Stimulated activated memory B cell treated with anti-CD40 and anti-IgM and Interleukin-4, amounts not matched to agents 10 μg/mL and 1 μg/mL and 100 μg/mL, for 72 hours (primary cell): Measurements from ENCODE around the gene PHYKPL.
A peak's percentile ranks its signal among the peaks of the same experiment; 100 is the strongest.
"Not testable (repeated sequence)": the region's sequence is repeated elsewhere in the genome, so short reads cannot be mapped to it uniquely, and the experiment has no call there.

Experiments
- ATAC-seq: fragments of 150-1000 bp; cut with Tn5 transposase; 2 replicates; pipeline ENCODE4 v1.10.0; 2021
- H3K27ac Mint-ChIP-seq: one replicate; pipeline ENCODE4 v1.8.0; 2022; ENCODE audit warnings: mild to moderate bottlenecking, mixed read lengths
- H3K27me3 Mint-ChIP-seq: one replicate; pipeline ENCODE4 v1.8.0; 2022; ENCODE audit warnings: mixed read lengths
- H3K36me3 Mint-ChIP-seq: one replicate; pipeline ENCODE4 v1.8.0; 2022; ENCODE audit warnings: mixed read lengths
- H3K4me1 Mint-ChIP-seq: one replicate; pipeline ENCODE4 v1.8.0; 2022; ENCODE audit warnings: mixed read lengths
- H3K4me3 Mint-ChIP-seq: one replicate; pipeline ENCODE4 v1.8.0; 2022; ENCODE audit warnings: mild to moderate bottlenecking, moderate library complexity, mixed read lengths
- H3K9me3 Mint-ChIP-seq: one replicate; pipeline ENCODE4 v1.8.0; 2022; ENCODE audit warnings: mixed read lengths

The PHYKPL gene

DNA sequence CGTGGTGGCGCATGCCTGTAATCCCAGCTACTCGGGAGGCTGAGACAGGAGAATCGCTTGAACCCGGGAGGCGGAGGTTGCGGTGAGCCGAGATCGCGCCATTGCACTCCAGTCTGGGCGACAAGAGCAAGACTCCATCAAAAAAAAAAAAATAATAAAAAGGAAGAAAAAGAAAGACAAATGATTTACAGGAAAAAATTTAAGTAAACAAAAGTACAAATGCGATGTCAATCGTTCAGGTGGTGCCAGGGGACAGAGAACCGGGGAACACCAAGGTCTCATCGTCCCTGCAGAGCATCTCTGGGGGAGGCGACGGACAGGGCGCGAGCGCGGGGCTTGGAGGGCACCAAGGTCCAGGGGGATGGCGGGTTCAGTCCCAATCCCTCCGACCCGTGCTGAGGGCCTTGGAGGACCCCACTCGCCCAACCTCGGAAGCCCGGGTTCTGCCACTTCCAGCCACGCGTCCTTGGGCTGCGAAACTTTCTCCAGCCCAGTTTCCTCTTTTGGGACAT is 28.9 kb downstream of the PHYKPL start:
- H3K4me3 Mint-ChIP-seq, result peak overlapping the region; percentile 89
- peaks cover 28% of the 10 kb centered on the region for H3K4me1 Mint-ChIP-seq
- no peaks in the 10 kb centered on the region for H3K27me3 Mint-ChIP-seq
- H3K36me3 Mint-ChIP-seq, result peaks cover 29% of the 10 kb centered on the region
- peak; percentile 4 for ATAC-seq
- H3K9me3 Mint-ChIP-seq, result no peaks in the 10 kb centered on the region
- peak overlapping the region; percentile 93 for H3K27ac Mint-ChIP-seq

- Mint-ChIP-seq H3K9me3 (peaks cover 2% of the 10 kb centered on the region), H3K36me3 (peaks cover 19% of the 10 kb centered on the region), H3K4me3 (peak overlapping the region; percentile 59), H3K27ac (no peak overlapping the region), H3K27me3 (no peaks in the 10 kb centered on the region), H3K4me1 (peaks cover 19% of the 10 kb centered on the region)
- ATAC-seq, result no peak
Observed at GRCh38 chr5:178202541-178202940, 30.1 kb downstream of the PHYKPL start.

GRCh38 chr5:178201927-178202235 is 30.7 kb downstream of the PHYKPL start:
- H3K4me1 Mint-ChIP-seq, result peaks cover 13% of the 10 kb centered on the region
- no peak overlapping the region for H3K4me3 Mint-ChIP-seq
- H3K36me3 Mint-ChIP-seq, result peaks cover 16% of the 10 kb centered on the region
- ATAC-seq, result no peak
- H3K27me3 Mint-ChIP-seq, result no peaks in the 10 kb centered on the region
- H3K9me3 Mint-ChIP-seq, result peaks cover 3% of the 10 kb centered on the region
- H3K27ac Mint-ChIP-seq, result no peak overlapping the region

DNA sequence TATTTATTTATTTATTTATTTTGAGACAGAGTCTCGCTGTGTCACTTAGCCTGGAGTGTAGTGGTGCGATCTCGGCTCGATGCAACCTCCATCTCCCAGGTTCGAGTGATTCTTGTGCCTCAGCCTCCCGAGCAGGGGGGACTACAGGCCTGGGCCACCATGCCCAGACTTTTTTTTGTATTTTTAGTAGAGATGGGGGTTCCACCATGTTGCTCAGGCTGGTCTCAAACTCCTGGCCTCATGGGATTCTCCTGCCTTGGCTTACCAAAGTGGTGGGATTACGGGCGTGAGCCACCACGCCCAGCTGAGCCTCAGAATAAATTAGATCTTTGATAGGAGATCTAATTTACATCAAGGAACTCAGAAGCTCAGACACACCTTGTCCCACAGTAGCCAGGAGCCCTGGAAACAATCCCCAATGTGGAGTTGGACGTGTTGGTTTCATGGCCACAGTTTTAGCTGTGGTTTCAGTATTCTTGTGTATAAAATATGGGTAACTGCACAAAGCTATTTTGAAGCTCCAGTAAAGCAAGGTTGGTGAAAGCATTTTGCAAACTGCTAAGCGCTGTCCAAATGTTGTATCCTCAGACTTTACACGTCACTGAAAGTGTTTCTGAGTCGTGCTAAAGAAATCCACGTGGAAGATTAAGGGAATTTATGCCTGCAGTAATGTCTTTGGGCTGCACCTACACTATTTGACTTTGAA is 31.2 kb downstream of the PHYKPL start:
- no peak overlapping the region for H3K4me3 Mint-ChIP-seq
- no peaks in the 10 kb centered on the region for H3K27me3 Mint-ChIP-seq
- H3K36me3 Mint-ChIP-seq, result peaks cover 13% of the 10 kb centered on the region
- peaks cover 8% of the 10 kb centered on the region for H3K4me1 Mint-ChIP-seq
- no peak overlapping the region for H3K27ac Mint-ChIP-seq
- ATAC-seq, result no peak
- peaks cover 3% of the 10 kb centered on the region for H3K9me3 Mint-ChIP-seq

GRCh38 chr5:178199581-178200434 is 32.8 kb downstream of the PHYKPL start:
- Mint-ChIP-seq H3K4me3 (no peak overlapping the region), H3K27ac (no peak overlapping the region), H3K27me3 (peaks cover 5% of the 10 kb centered on the region), H3K9me3 (peaks cover 3% of the 10 kb centered on the region), H3K4me1 (no peaks in the 10 kb centered on the region), H3K36me3 (peaks cover 5% of the 10 kb centered on the region)
- no peak for ATAC-seq

DNA sequence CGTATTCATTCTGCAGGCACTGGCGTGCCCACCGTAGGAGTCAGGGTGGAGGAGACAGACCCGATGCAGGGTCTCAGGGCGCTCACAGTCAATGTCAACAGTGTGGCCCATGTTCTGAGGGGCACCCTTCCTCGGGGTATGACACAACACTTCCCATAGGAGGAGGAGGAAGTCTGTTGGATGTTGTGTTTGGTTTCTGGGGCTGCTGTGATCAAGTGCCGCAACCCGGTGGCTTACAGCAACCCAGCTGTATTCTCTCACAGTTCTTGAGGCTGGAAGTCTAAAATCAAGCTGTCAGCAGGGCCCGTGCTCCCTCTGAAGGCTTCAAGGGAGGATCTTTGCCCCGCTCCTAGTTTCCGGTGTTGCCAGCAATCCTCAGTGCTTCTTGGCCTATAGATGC is 33.9 kb downstream of the PHYKPL start:
- Mint-ChIP-seq H3K4me3 (no peak overlapping the region), H3K27ac (no peak overlapping the region), H3K27me3 (peaks cover 16% of the 10 kb centered on the region), H3K36me3 (no peaks in the 10 kb centered on the region), H3K9me3 (peaks cover 3% of the 10 kb centered on the region), H3K4me1 (no peaks in the 10 kb centered on the region)
- ATAC-seq, result no peak

- not testable (repeated sequence) for H3K4me3 Mint-ChIP-seq, H3K27ac Mint-ChIP-seq, H3K4me1 Mint-ChIP-seq, H3K36me3 Mint-ChIP-seq, H3K9me3 Mint-ChIP-seq, ATAC-seq
- peaks cover 21% of the 10 kb centered on the region for H3K27me3 Mint-ChIP-seq
Observed at GRCh38 chr5:178198151-178198550, 34.5 kb downstream of the PHYKPL start.

DNA sequence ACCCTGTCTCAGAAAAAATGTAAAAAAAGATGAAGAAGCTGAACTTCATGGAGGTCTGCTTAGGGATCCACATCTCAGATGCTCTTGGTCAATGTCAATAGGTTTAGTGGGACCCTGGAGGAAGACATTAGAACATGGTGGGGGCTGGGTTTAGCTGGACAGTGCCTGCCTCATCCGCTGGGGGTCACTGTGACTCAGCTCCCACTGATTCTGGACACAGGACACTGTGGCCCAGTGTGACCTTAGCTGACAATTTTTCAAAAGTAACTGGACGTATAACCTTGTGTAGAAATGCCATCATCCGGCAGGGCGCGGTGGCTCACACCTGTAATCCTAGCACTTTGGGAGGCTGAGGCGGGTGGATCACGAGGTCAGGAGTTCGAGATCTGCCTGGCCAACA is 35.6 kb downstream of the PHYKPL start:
- no peak for ATAC-seq
- H3K4me1 Mint-ChIP-seq, result no peaks in the 10 kb centered on the region
- peaks cover 6% of the 10 kb centered on the region for H3K36me3 Mint-ChIP-seq
- peaks cover 33% of the 10 kb centered on the region for H3K27me3 Mint-ChIP-seq
- no peak overlapping the region for H3K27ac Mint-ChIP-seq
- no peak overlapping the region for H3K4me3 Mint-ChIP-seq
- peaks cover 6% of the 10 kb centered on the region for H3K9me3 Mint-ChIP-seq

- Mint-ChIP-seq H3K36me3 (peaks cover 6% of the 10 kb centered on the region), H3K27ac (no peak overlapping the region), H3K4me1 (no peaks in the 10 kb centered on the region), H3K4me3 (no peak overlapping the region), H3K27me3 (peaks cover 35% of the 10 kb centered on the region), H3K9me3 (peaks cover 6% of the 10 kb centered on the region)
- ATAC-seq, result no peak
Observed at GRCh38 chr5:178196281-178196812, 36.3 kb downstream of the PHYKPL start.

DNA sequence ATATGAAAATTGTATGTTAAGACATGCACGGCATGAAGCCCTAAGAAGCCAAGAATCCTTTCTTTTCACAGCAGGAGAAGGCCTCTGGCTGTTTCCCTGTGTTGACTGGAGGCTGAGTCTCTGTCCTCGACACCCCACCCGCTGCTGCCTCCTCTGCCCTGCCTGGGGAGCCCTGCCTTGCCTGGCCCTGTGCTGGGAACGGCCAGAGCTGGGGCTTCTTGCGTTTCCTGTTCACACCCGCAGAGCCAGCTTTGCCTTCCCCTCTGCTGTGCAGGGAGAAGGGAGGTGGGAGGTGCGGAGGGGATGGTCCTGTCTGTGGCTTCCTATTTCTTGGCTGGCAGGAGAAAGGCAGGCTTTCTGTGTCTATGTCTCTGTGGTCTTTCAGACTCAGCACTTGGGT is 38.6 kb downstream of the PHYKPL start:
- peaks cover 46% of the 10 kb centered on the region for H3K27me3 Mint-ChIP-seq
- no peak overlapping the region for H3K27ac Mint-ChIP-seq
- no peak overlapping the region for H3K4me3 Mint-ChIP-seq
- no peaks in the 10 kb centered on the region for H3K4me1 Mint-ChIP-seq
- no peak for ATAC-seq
- H3K36me3 Mint-ChIP-seq, result peaks cover 6% of the 10 kb centered on the region
- peaks cover 6% of the 10 kb centered on the region for H3K9me3 Mint-ChIP-seq

GRCh38 chr5:178193251-178193809 is 39.3 kb downstream of the PHYKPL start:
- ATAC-seq, result no peak
- Mint-ChIP-seq H3K4me3 (no peak overlapping the region), H3K4me1 (no peaks in the 10 kb centered on the region), H3K27me3 (peaks cover 53% of the 10 kb centered on the region), H3K36me3 (peaks cover 6% of the 10 kb centered on the region), H3K27ac (no peak overlapping the region), H3K9me3 (peaks cover 6% of the 10 kb centered on the region)

DNA sequence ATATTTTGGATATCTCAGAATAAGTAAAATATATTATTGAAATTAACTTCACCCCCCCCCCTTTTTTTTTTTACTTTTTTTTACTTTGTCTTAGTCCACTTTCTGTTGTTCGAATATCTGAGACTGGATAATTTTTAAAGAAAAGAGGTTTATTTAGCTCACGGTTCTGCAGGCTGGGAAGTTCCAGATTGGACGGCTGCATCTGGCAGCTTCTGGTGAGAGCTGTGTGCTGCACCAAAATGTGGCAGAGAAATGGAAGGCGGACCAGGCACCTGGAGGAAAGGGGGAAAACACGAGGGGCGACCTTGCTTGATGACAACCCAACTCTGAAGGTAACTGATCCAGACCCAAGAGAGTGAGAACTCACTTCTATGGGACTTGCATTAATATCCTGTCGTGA is 39.8 kb downstream of the PHYKPL start:
- ATAC-seq, result no peak
- Mint-ChIP-seq H3K27ac (no peak overlapping the region), H3K9me3 (peaks cover 6% of the 10 kb centered on the region), H3K4me3 (no peak overlapping the region), H3K36me3 (peaks cover 6% of the 10 kb centered on the region), H3K27me3 (peaks cover 57% of the 10 kb centered on the region), H3K4me1 (no peaks in the 10 kb centered on the region)

DNA sequence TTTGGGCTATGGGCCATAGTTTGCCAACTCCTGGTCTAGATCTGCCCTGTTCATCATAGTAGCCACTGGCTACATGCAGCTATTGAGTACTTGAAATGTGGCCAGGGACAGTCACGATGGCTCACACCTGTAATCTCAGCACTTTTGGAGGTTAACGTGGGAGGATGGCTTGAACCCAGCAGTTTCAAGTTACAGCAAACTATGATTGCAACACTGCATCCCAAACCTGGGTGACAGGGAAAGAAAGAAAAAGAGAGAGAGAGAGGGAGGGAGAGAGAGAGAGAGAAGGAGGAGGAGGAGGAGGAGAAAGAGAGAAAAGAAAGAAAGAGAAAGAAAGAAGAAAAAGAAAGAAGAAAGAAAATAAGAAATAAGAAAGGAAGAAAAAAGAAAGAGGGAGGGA is 40.4 kb downstream of the PHYKPL start:
- no peak for ATAC-seq
- H3K9me3 Mint-ChIP-seq, result peaks cover 3% of the 10 kb centered on the region
- H3K27ac Mint-ChIP-seq, result no peak overlapping the region
- H3K27me3 Mint-ChIP-seq, result peaks cover 57% of the 10 kb centered on the region
- H3K4me3 Mint-ChIP-seq, result peak overlapping the region; percentile 10
- H3K4me1 Mint-ChIP-seq, result no peaks in the 10 kb centered on the region
- H3K36me3 Mint-ChIP-seq, result peaks cover 6% of the 10 kb centered on the region

DNA sequence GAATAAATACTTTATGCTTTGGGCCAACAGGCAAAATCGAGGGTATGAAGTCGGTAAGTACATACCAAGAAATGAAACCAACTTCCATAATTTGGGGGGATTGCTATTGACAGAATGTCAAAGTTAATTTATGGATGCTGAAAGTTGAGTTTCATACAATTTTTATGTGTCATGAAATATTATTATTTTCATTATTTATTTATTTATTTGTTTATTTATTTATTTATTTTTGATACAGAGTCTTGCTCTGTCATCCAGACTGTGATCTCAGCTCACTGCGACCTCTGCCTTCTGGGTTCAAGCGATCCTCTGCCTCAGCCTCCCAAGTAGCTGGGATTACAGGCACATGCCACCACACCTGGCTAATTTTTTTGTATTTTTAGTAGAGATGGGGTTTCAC is 40.9 kb downstream of the PHYKPL start:
- Mint-ChIP-seq H3K9me3 (peaks cover 3% of the 10 kb centered on the region), H3K27ac (no peak overlapping the region)

DNA sequence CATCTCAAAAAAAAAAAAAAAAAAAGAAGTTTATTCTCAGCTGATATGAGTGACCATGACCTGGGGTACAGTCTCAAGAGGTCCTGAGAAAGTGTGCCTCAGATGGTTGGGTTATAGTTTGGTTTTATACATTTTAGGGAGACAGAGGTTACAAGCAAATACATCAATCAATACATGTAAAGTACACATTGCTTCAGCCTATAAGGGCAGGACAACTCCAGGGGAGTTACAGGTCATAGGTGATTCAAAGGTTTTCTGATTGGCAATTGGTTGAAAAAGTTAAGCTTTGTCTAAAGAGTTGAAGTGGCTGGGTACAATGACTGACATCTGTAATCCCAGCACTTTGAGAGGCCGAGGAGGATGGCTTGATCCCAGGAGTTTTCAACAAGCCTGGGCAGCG is 43.2 kb downstream of the PHYKPL start:
- no peak for ATAC-seq
- peaks cover 6% of the 10 kb centered on the region for H3K36me3 Mint-ChIP-seq
- H3K9me3 Mint-ChIP-seq, result peaks cover 3% of the 10 kb centered on the region
- H3K27ac Mint-ChIP-seq, result no peak overlapping the region
- H3K4me3 Mint-ChIP-seq, result no peak overlapping the region
- no peaks in the 10 kb centered on the region for H3K4me1 Mint-ChIP-seq
- peaks cover 48% of the 10 kb centered on the region for H3K27me3 Mint-ChIP-seq

More for the DNA sequence above, 40.9 kb downstream of the PHYKPL start:
- H3K4me1 Mint-ChIP-seq, result no peaks in the 10 kb centered on the region
- H3K27me3 Mint-ChIP-seq, result peaks cover 57% of the 10 kb centered on the region
- no peak for ATAC-seq
- H3K36me3 Mint-ChIP-seq, result peaks cover 6% of the 10 kb centered on the region
- H3K4me3 Mint-ChIP-seq, result no peak overlapping the region
